Measurements from ENCODE around the gene MICU1. TPM values are rescaled to one million over a fixed set of nuclear protein-coding genes. Genes with fewer than 3 reads are reported as not detected.

MICU1 gene
- polyA plus RNA-seq, 1 experiment, result 40.4 TPM

- CTCF ChIA-PET, result interaction anchor here (1.1 kb wide), 2 partner anchors 69 to 275 kb away, joined by 3 to 4 read pairs; no protein-coding TSS in a partner anchor
Observed at GRCh38 chr10:72323771-72324191, 302.1 kb downstream of the MICU1 start.

DNA sequence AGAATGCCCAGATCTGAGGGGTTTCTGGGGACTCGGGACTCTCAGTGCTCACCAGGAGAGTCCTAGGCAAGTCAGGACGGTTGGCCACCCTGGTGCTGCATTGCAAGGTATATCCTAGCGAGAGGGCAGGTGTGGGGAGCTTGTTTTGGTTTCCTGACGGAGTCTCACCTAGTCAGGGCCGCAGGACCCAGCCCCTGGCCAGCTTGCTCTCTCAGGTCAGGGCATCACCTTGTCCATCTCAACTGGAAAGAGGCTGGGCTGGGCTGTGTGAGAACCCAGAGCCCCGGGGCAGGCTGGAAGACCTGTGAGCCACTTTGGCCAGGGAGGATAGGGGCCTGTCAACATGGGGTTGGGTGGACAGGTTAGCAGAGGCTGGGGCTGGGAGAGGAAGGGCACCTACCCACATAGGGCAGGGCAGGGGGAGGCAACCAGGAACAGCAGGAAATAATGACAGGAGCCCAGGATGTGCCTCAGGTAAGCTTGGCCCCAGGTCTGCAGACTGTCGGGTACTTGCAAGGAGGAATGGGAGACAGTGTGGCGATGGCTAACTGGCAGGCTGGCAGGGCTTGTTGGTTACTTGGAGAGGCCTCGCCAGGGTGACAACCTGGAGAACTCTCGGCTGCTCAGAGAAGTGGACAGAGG, 302.6 kb downstream of the MICU1 start:
- no peak for DNase-seq (ENCODE audit: low read depth)
- ChIA-PET POLR2A (no interaction called here), CTCF (interaction anchor here (1.1 to 3.0 kb wide), 3 partner anchors 15 to 275 kb away, joined by 3 to 11 read pairs (median 4); no protein-coding TSS in a partner anchor)
- Histone ChIP-seq H3K4me3 (ENCODE audit: low read depth, low read length) (no peak overlapping the region), H3K36me3 (ENCODE audit: control insufficient read depth, insufficient read depth, low read length) (no peaks in the 10 kb centered on the region), H3K27me3 (ENCODE audit: control insufficient read depth, insufficient read depth, low read length) (no peaks in the 10 kb centered on the region)
- TF ChIP-seq, protein P1, sequence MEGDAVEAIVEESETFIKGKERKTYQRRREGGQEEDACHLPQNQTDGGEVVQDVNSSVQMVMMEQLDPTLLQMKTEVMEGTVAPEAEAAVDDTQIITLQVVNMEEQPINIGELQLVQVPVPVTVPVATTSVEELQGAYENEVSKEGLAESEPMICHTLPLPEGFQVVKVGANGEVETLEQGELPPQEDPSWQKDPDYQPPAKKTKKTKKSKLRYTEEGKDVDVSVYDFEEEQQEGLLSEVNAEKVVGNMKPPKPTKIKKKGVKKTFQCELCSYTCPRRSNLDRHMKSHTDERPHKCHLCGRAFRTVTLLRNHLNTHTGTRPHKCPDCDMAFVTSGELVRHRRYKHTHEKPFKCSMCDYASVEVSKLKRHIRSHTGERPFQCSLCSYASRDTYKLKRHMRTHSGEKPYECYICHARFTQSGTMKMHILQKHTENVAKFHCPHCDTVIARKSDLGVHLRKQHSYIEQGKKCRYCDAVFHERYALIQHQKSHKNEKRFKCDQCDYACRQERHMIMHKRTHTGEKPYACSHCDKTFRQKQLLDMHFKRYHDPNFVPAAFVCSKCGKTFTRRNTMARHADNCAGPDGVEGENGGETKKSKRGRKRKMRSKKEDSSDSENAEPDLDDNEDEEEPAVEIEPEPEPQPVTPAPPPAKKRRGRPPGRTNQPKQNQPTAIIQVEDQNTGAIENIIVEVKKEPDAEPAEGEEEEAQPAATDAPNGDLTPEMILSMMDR (IDR thresholded peaks at IDR 0.05; ENCODE audit: insufficient read depth, low read depth, low read length), result no peak

More at GRCh38 chr10:72323771-72324191, 302.1 kb downstream of the MICU1 start:
- Histone ChIP-seq H3K4me3 (ENCODE audit: low read depth, low read length) (no peak overlapping the region), H3K27me3 (ENCODE audit: control insufficient read depth, insufficient read depth, low read length) (no peaks in the 10 kb centered on the region), H3K36me3 (ENCODE audit: control insufficient read depth, insufficient read depth, low read length) (no peaks in the 10 kb centered on the region)
- TF ChIP-seq, protein P1 (IDR thresholded peaks at IDR 0.05; ENCODE audit: insufficient read depth, low read depth, low read length), result no peak
- no peak for DNase-seq (ENCODE audit: low read depth)
- POLR2A ChIA-PET, result no interaction called here

DNA sequence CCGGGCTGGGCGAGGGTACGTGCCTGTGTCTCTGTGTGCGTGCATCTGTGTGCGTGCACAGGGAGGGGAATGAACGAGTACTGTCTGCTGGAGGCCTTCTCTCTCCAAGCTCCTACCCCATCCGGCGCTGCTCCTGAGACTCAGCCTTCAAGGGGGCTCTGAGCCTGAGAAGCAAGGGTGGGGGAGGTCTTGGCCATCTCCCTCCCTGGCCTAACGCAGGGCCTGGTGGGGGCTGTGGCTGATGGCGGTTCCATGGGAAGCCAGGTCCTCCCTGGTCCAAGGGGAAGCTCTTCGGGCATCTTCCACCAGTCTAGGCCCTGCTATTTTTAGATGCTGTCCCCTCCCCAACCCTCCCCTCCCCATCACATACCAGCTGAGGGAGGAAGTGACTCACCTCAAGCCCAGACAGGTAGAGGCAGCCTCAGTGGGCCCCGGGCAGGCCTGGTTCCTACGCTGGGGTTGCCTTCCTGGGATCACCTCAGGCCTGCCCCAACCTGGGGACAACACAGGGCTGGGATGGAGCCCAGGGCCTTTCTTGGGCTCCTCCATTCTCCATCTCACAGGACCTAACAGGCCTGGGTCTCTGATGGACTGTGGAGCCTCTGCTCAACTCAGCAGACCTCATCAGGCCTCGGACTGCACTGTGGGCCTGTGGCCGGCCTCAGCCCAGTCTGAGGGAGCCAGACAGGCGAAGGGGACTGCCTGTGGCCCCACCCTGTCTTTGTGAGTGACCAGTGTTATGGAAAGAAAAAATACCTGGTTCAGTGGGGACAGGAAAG, 303.4 kb downstream of the MICU1 start:
- CTCF ChIA-PET, result interaction anchor here (0.6 to 3.0 kb wide), 5 partner anchors 15 to 68 kb away, joined by 3 to 15 read pairs (median 4); partner anchors contain the start of gene DDIT4
- TF ChIP-seq, protein P1 (IDR thresholded peaks at IDR 0.05; ENCODE audit: insufficient read depth, low read depth, low read length), result no peak
- POLR2A ChIA-PET, result interaction anchor here (2.5 kb wide), 1 partner anchor 48 kb away, joined by 13 read pairs; the partner anchor contains the start of gene DDIT4

GRCh38 chr10:72322030-72322279, 303.9 kb downstream of the MICU1 start:
- Histone ChIP-seq H3K36me3 (ENCODE audit: control insufficient read depth, insufficient read depth, low read length) (no peaks in the 10 kb centered on the region), H3K4me3 (ENCODE audit: low read depth, low read length) (no peak overlapping the region)
- POLR2A ChIA-PET, result interaction anchor here (2.5 kb wide), 1 partner anchor 48 kb away, joined by 13 read pairs; the partner anchor contains the start of gene DDIT4

More for the DNA sequence above, 303.4 kb downstream of the MICU1 start:
- Histone ChIP-seq H3K4me3 (ENCODE audit: low read depth, low read length) (no peak overlapping the region), H3K27me3 (ENCODE audit: control insufficient read depth, insufficient read depth, low read length) (no peaks in the 10 kb centered on the region), H3K36me3 (ENCODE audit: control insufficient read depth, insufficient read depth, low read length) (no peaks in the 10 kb centered on the region)
- no peak for DNase-seq (ENCODE audit: low read depth)

More at GRCh38 chr10:72322030-72322279, 303.9 kb downstream of the MICU1 start:
- CTCF ChIA-PET, result interaction anchor here (0.6 to 3.0 kb wide), 4 partner anchors 16 to 61 kb away, joined by 3 to 15 read pairs (median 8); partner anchors contain the start of gene DDIT4
- TF ChIP-seq, protein P1 (IDR thresholded peaks at IDR 0.05; ENCODE audit: insufficient read depth, low read depth, low read length), result no peak
- DNase-seq (ENCODE audit: low read depth), result no peak
- no peaks in the 10 kb centered on the region for H3K27me3 ChIP-seq (ENCODE audit: control insufficient read depth, insufficient read depth, low read length)
